ENCODE data around the gene NFIA.

The NFIA gene

GRCh38 chr1:61170328-61171238 is 88.2 kb downstream of the NFIA start:
- Histone ChIP-seq H3K4me2 (ENCODE audit: low read depth, low read length) (no peak overlapping the region), H3K27ac (ENCODE audit: low read length) (no peak overlapping the region), H3K36me3 (replicated peaks; ENCODE audit: insufficient read depth, low read length) (no peaks in the 10 kb centered on the region), H2AFZ (ENCODE audit: low read length) (no peak overlapping the region), H3K79me2 (ENCODE audit: low read length) (no peaks in the 10 kb centered on the region), H3K4me3 (ENCODE audit: low read length) (no peak overlapping the region), H3K9me3 (replicated peaks; ENCODE audit: insufficient read depth, low read length) (no peaks in the 10 kb centered on the region), H3K9ac (ENCODE audit: low read length) (no peak overlapping the region), H3K4me1 (ENCODE audit: low read length) (peaks cover 11% of the 10 kb centered on the region), H3K9me2 (replicated peaks; ENCODE audit: insufficient read depth, low read length) (no peaks in the 10 kb centered on the region), H3F3A (ENCODE audit: insufficient read depth, low read length) (no peaks in the 10 kb centered on the region), H4K20me1 (ENCODE audit: insufficient read depth, low read length) (no peaks in the 10 kb centered on the region), H3K27me3 (replicated peaks; ENCODE audit: insufficient read depth, low read length) (no peaks in the 10 kb centered on the region)
- TF ChIP-seq CTCF (IDR thresholded peaks at IDR 0.05; ENCODE audit: low read length) (no peak), EZH2 (optimal IDR thresholded peaks at IDR 0.05; ENCODE audit: low read depth, low read length) (no peak), EZH2phosphoT487 (IDR thresholded peaks at IDR 0.05; ENCODE audit: low read length) (no peak)
- no peak for DNase-seq

- H3K9me2 ChIP-seq (replicated peaks; ENCODE audit: insufficient read depth, low read length): no peaks in the 10 kb centered on the region
Measured at GRCh38 chr1:61171346-61171745, 89.0 kb downstream of the NFIA start.

GRCh38 chr1:61171974-61172373 is 89.6 kb downstream of the NFIA start:
- Histone ChIP-seq H3K4me2 (ENCODE audit: low read depth, low read length) (no peak overlapping the region), H4K20me1 (ENCODE audit: insufficient read depth, low read length) (no peaks in the 10 kb centered on the region), H3K36me3 (replicated peaks; ENCODE audit: insufficient read depth, low read length) (no peaks in the 10 kb centered on the region), H3K9me2 (replicated peaks; ENCODE audit: insufficient read depth, low read length) (no peaks in the 10 kb centered on the region), H3K9ac (ENCODE audit: low read length) (no peak overlapping the region), H3F3A (ENCODE audit: insufficient read depth, low read length) (no peaks in the 10 kb centered on the region), H3K27me3 (replicated peaks; ENCODE audit: insufficient read depth, low read length) (no peaks in the 10 kb centered on the region), H3K4me3 (ENCODE audit: low read length) (no peak overlapping the region), H2AFZ (ENCODE audit: low read length) (no peak overlapping the region), H3K27ac (ENCODE audit: low read length) (no peak overlapping the region), H3K9me3 (replicated peaks; ENCODE audit: insufficient read depth, low read length) (no peaks in the 10 kb centered on the region), H3K79me2 (ENCODE audit: low read length) (no peaks in the 10 kb centered on the region), H3K4me1 (ENCODE audit: low read length) (peaks cover 11% of the 10 kb centered on the region)
- TF ChIP-seq EZH2 (optimal IDR thresholded peaks at IDR 0.05; ENCODE audit: low read depth, low read length) (no peak), EZH2phosphoT487 (IDR thresholded peaks at IDR 0.05; ENCODE audit: low read length) (no peak), CTCF (IDR thresholded peaks at IDR 0.05; ENCODE audit: low read length) (no peak)
- DNase-seq: no peak

More at GRCh38 chr1:61171346-61171745, 89.0 kb downstream of the NFIA start:
- no peak overlapping the region for H2AFZ ChIP-seq (ENCODE audit: low read length)
- H3F3A ChIP-seq (ENCODE audit: insufficient read depth, low read length): no peaks in the 10 kb centered on the region
- H3K36me3 ChIP-seq (replicated peaks; ENCODE audit: insufficient read depth, low read length): no peaks in the 10 kb centered on the region
- no peak overlapping the region for H3K4me3 ChIP-seq (ENCODE audit: low read length)
- H3K9ac ChIP-seq (ENCODE audit: low read length): no peak overlapping the region
- DNase-seq: no peak
- H3K9me3 ChIP-seq (replicated peaks; ENCODE audit: insufficient read depth, low read length): no peaks in the 10 kb centered on the region
- H3K27me3 ChIP-seq (replicated peaks; ENCODE audit: insufficient read depth, low read length): no peaks in the 10 kb centered on the region
- H4K20me1 ChIP-seq (ENCODE audit: insufficient read depth, low read length): no peaks in the 10 kb centered on the region
- H3K27ac ChIP-seq (ENCODE audit: low read length): no peak overlapping the region
- H3K79me2 ChIP-seq (ENCODE audit: low read length): no peaks in the 10 kb centered on the region
- H3K4me2 ChIP-seq (ENCODE audit: low read depth, low read length): no peak overlapping the region
- peaks cover 11% of the 10 kb centered on the region for H3K4me1 ChIP-seq (ENCODE audit: low read length)
- TF ChIP-seq CTCF (IDR thresholded peaks at IDR 0.05; ENCODE audit: low read length) (no peak), EZH2 (optimal IDR thresholded peaks at IDR 0.05; ENCODE audit: low read depth, low read length) (no peak), EZH2phosphoT487 (IDR thresholded peaks at IDR 0.05; ENCODE audit: low read length) (no peak)
